ENCODE results near the gene AVPI1. TPM values are rescaled to one million over a fixed set of nuclear protein-coding genes. Genes with fewer than 3 reads are reported as not detected.

AVPI1 gene
- total and polyA plus RNA-seq, 10 of the 15 experiments (the other 5 are each of a cell fraction or from before 2014, with no cell fraction given), result 0.08 to 1.4 (median 0.84) TPM

GRCh38 chr10:97713826-97714400 is 26.9 kb upstream of the AVPI1 start (continued):
- TF ChIP-seq, protein P1, sequence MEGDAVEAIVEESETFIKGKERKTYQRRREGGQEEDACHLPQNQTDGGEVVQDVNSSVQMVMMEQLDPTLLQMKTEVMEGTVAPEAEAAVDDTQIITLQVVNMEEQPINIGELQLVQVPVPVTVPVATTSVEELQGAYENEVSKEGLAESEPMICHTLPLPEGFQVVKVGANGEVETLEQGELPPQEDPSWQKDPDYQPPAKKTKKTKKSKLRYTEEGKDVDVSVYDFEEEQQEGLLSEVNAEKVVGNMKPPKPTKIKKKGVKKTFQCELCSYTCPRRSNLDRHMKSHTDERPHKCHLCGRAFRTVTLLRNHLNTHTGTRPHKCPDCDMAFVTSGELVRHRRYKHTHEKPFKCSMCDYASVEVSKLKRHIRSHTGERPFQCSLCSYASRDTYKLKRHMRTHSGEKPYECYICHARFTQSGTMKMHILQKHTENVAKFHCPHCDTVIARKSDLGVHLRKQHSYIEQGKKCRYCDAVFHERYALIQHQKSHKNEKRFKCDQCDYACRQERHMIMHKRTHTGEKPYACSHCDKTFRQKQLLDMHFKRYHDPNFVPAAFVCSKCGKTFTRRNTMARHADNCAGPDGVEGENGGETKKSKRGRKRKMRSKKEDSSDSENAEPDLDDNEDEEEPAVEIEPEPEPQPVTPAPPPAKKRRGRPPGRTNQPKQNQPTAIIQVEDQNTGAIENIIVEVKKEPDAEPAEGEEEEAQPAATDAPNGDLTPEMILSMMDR (IDR thresholded peaks at IDR 0.05 in 2 of 3, conservative IDR thresholded peaks at IDR 0.05 in 1 of 3; ENCODE audit: control insufficient read depth in 2 of 3, extremely low read depth in 1 of 3, insufficient read depth in 1 of 3, low read depth in 3 of 3, low read length in 3 of 3), result peak; percentile 13 to 42 (median 28); a peak in 3 of 6 replicates
- TF ChIP-seq MEF2A (IDR thresholded peaks at IDR 0.05; ENCODE audit: insufficient read depth, low read depth, low read length) (no peak), BMI1 (IDR thresholded peaks at IDR 0.05; ENCODE audit: borderline replicate concordance) (no peak), IKZF1 (conservative IDR thresholded peaks at IDR 0.05) (no peak), ELK1 (IDR thresholded peaks at IDR 0.05; ENCODE audit: low read depth, low read length) (no peak), SREBF2 (IDR thresholded peaks at IDR 0.05; ENCODE audit: low read length) (no peak), NR2C1 (IDR thresholded peaks at IDR 0.05) (no peak), CEBPB (IDR thresholded peaks at IDR 0.05; ENCODE audit: borderline replicate concordance in 1 of 2, low read depth in 2 of 2, low read length in 2 of 2) (no peak), CHD4 (IDR thresholded peaks at IDR 0.05) (no peak)
- TF ChIP-seq, protein P2, sequence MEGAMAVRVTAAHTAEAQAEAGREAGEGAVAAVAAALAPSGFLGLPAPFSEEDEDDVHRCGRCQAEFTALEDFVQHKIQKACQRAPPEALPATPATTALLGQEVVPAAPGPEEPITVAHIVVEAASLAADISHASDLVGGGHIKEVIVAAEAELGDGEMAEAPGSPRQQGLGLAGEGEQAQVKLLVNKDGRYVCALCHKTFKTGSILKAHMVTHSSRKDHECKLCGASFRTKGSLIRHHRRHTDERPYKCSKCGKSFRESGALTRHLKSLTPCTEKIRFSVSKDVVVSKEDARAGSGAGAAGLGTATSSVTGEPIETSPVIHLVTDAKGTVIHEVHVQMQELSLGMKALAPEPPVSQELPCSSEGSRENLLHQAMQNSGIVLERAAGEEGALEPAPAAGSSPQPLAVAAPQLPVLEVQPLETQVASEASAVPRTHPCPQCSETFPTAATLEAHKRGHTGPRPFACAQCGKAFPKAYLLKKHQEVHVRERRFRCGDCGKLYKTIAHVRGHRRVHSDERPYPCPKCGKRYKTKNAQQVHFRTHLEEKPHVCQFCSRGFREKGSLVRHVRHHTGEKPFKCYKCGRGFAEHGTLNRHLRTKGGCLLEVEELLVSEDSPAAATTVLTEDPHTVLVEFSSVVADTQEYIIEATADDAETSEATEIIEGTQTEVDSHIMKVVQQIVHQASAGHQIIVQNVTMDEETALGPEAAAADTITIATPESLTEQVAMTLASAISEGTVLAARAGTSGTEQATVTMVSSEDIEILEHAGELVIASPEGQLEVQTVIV (IDR thresholded peaks at IDR 0.05; ENCODE audit: borderline replicate concordance, partially characterized antibody), result no peak
